HG03135 (cell line): ENCODE results near the gene TSPAN33.
"Not testable (repeated sequence)": the region's sequence is repeated elsewhere in the genome, so short reads cannot be mapped to it uniquely, and the experiment has no call there.

Source experiments
- ATAC-seq: cut with Tn5 transposase; IDR thresholded peaks from one replicate; pipeline ENCODE4 v1.9.1; 2021; ENCODE audit warnings: mild to moderate bottlenecking, moderate library complexity; ENCODE audit not compliant: unreplicated experiment

The TSPAN33 gene

GRCh38 chr7:129205126-129205818 lies 60.8 kb downstream of the TSPAN33 start:
- no peak for ATAC-seq

GRCh38 chr7:129205987-129206785 lies 61.7 kb downstream of the TSPAN33 start:
- no peak for ATAC-seq

- ATAC-seq = no peak
These were observed 64.2 kb downstream of the TSPAN33 start for GRCh38 chr7:129208667-129209066.

- ATAC-seq = no peak
These were observed 64.8 kb downstream of the TSPAN33 start for GRCh38 chr7:129209067-129209926.

GRCh38 chr7:129210256-129210988 lies 65.9 kb downstream of the TSPAN33 start:
- peak; percentile 68 for ATAC-seq

GRCh38 chr7:129210989-129211312 lies 66.4 kb downstream of the TSPAN33 start:
- no peak for ATAC-seq

GRCh38 chr7:129212126-129212525 lies 67.6 kb downstream of the TSPAN33 start:
- no peak for ATAC-seq

GRCh38 chr7:129212596-129212995 lies 68.1 kb downstream of the TSPAN33 start:
- ATAC-seq = no peak

- no peak for ATAC-seq
These were observed 69.3 kb downstream of the TSPAN33 start for GRCh38 chr7:129213828-129214227.

- ATAC-seq = not testable (repeated sequence)
These were observed 71.2 kb downstream of the TSPAN33 start for GRCh38 chr7:129215691-129216090.

GRCh38 chr7:129216101-129216715 lies 71.7 kb downstream of the TSPAN33 start:
- not testable (repeated sequence) for ATAC-seq

GRCh38 chr7:129216821-129217416 lies 72.4 kb downstream of the TSPAN33 start:
- ATAC-seq = not testable (repeated sequence)

- no peak for ATAC-seq
These were observed 74.1 kb downstream of the TSPAN33 start for GRCh38 chr7:129218514-129219062.

- ATAC-seq = not testable (repeated sequence)
These were observed 74.7 kb downstream of the TSPAN33 start for GRCh38 chr7:129219166-129219565.
